Measurements from ENCODE around the gene FMN2.
"Not testable (repeated sequence)": the region's sequence is repeated elsewhere in the genome, so short reads cannot be mapped to it uniquely, and the experiment has no call there.

Gene FMN2

DNA sequence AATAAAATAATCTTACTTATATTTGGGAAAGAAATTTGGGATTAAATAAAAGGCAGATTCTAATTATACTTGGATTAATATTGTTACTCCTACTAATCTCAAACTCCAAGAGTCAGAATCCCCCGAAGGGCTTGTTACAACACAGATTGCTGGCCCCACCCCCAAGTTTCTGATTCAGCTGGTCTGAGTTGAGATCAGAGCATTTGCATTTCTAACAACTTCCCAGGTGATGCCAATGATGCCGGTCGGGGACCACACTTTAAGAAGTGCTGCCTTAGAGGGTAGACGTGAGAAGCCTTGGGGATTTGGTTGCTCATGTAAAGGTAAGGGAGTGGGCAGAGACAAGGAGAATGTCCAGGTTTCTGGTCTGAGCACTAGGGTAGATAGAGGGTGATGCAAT, 47.2 kb downstream of the FMN2 start:
- DNase-seq (ENCODE audit: low read depth): no peak

DNA sequence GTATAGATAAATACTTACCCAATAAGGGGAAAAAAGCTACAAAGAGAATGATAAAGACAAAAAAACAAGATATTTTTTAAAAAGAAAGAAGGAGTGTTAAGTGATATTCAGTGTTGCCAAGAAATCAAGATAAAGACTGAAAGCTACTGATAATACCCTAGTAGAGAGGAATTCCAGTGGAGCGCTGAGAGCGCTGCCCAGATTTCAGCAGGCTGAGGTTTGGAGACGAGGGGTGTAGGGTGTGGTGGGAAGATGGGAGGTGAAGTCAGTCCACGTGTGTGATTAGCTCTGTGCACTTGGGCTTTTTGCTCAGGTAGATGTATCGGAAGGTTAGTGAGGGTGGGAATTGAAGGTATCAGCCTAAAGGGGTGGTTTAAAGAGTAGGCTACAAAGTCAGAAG, 47.8 kb downstream of the FMN2 start:
- DNase-seq (ENCODE audit: low read depth): no peak

DNA sequence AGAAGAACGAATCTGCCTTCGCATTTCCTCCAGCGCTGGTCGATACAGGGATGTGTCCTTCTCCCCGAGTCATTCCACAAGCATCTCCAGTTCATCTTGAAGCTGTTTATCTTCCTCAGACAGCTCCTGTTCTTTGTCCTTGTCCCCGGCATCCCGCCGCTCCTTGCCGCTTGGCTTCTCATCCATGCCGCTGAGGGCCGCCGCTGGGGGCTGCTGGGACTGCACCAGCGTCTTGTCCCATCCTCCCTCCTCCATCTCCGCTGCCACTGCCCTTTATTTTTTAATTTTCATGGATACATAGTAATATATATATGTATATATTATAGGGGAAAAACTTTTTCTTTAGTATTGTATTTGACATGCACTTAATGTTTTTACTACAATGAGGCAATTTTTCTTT, 53.4 kb downstream of the FMN2 start:
- no peak for DNase-seq (ENCODE audit: low read depth)

- no peak for DNase-seq (ENCODE audit: low read depth)
Measured at GRCh38 chr1:240148333-240148732, 56.6 kb downstream of the FMN2 start.

GRCh38 chr1:240149484-240150094, 57.9 kb downstream of the FMN2 start:
- no peak for DNase-seq (ENCODE audit: low read depth)

- no peak for DNase-seq (ENCODE audit: low read depth)
Measured at GRCh38 chr1:240151136-240151735, 59.6 kb downstream of the FMN2 start.

GRCh38 chr1:240152611-240153297, 61.1 kb downstream of the FMN2 start:
- DNase-seq (ENCODE audit: low read depth): no peak

- no peak for DNase-seq (ENCODE audit: low read depth)
Measured at GRCh38 chr1:240155605-240156004, 63.9 kb downstream of the FMN2 start.

DNA sequence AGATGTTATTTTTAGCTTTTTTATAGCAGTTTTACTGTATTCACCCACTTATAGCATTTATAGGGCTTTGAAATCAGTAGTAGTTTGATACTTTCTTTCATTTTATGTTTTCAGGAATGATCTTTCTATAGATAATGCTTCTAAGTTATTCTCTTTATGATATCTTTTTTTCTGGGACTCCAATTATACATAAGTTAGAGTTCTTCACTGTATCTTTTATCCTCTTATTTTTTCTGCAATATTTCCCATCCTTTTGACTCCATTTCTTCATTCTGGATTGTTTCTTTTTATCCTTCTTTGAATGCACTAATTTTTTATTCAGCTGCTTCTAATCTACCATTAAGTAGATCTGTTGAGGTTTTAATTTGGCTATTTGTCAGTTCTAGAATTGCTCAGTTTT, 73.1 kb downstream of the FMN2 start:
- no peak for DNase-seq (ENCODE audit: low read depth)

DNA sequence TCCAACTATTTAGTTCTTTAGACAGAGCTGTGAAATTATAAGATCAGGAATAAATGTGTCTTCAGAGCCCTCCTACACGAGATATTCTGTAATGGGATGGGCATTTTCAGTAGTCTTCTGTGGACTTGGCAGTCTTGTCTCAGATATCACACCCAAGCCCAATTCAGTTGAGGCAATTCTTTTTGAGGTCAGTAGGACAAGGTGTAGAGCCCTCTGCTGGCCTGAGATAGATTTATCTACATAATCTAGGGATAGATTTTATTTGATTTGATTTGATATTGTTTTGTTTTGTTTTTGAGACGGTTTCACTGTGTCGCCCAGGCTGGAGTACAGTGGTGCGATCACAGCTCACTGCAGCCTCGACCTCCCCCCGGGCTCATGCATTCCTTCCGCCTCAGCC, 77.5 kb downstream of the FMN2 start:
- DNase-seq (ENCODE audit: low read depth): peak; percentile 17

DNA sequence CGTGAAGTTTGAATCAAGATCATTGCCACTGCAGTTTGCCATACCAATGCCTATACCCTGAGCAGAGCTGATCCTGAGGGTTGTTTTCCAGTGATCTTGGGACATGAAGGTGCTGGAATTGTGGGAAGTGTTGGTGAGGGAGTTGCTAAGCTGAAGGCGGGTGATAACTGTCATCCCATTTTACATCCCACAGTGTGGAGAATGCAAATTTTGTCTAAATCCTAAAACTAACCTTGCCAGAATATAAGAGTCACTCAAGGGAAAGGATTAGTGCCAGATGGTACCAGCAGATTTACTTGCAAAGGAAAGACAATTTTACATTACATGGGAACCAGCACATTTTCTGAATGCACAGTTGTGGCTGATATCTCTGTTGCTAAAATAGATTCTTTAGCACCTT, 78.6 kb downstream of the FMN2 start:
- no peak for DNase-seq (ENCODE audit: low read depth)

- no peak for DNase-seq (ENCODE audit: low read depth)
Measured at GRCh38 chr1:240170806-240171205, 79.1 kb downstream of the FMN2 start.

GRCh38 chr1:240171907-240172306, 80.2 kb downstream of the FMN2 start:
- DNase-seq (ENCODE audit: low read depth): no peak

GRCh38 chr1:240173836-240174235, 82.2 kb downstream of the FMN2 start:
- no peak for DNase-seq (ENCODE audit: low read depth)

DNA sequence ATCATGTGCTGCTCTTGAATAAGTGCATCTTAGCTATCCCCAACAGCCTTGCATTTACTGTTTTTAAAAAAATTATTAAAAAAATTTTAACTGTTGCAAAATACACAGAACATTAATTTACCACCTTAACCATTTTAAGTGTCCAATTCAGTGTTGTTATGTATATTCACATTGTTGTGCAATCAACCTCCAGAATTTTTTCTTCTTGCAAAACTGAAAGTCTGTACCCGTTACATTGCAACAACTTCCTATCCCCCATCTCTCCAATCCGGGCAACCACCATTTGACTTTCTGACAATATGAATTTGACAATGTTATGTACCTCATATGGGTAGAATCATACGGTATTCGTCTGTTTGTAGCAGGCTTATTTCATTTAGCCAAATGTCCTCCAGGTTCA, 83.1 kb downstream of the FMN2 start:
- no peak for DNase-seq (ENCODE audit: low read depth)

DNA sequence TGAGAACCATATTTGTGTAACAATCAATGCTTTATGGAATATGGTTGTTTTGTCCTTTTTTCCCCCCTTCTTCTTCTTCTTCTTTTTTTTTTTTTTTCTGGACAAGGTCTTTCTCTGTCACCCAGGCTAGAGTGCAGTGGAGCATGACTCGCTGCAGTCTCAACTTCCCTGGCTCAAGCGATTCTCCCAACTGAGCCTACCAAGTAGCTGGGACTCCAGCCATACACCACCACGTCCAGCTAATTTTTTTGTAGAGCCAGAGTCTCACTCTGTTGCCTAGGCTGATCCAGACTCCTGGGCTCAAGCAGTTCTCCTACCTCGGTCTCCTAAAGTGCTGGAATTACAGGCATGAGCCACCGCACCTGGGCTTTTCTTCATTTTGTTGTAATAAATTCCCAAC, 86.7 kb downstream of the FMN2 start:
- no peak for DNase-seq (ENCODE audit: low read depth)

DNA sequence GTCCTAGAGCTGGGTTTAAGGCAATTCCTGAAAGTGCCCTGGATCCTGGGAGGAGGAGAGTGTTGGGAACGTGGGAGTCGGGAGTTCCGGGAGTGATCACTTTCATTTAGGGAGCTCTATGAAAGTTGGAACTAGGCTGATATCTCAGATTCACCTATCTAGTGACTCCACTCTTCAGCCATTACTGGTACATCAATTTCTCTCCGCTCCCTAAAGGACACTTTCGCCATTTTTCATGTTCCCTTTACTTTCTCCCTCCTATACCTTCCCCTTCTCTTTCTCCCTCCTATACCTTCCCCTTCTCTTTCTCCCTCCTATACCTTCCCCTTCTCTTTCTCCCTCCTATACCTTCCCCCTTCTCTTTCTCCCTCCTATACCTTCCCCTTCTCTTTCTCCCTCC, 93.0 kb downstream of the FMN2 start:
- DNase-seq (ENCODE audit: low read depth): not testable (repeated sequence)

DNA sequence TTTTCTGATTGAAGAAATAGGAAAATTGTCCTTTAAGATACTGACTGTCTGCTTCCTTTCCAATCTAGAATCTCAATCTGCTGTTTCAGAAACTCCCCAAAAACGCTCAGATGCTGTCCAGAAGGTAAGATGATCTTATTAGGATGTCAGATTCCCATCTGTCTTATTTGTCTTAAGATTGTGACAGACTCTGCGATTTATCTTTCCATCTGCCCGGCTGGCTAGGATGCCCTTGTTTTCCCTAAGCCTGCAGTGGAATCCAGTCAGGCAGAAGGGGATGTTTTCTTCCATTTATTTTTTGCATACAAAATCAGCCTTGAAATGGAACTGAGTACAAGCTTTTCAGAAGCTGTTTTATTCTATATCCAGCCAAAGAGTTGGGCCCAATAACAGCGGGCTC, 96.5 kb downstream of the FMN2 start:
- DNase-seq (ENCODE audit: low read depth): no peak

DNA sequence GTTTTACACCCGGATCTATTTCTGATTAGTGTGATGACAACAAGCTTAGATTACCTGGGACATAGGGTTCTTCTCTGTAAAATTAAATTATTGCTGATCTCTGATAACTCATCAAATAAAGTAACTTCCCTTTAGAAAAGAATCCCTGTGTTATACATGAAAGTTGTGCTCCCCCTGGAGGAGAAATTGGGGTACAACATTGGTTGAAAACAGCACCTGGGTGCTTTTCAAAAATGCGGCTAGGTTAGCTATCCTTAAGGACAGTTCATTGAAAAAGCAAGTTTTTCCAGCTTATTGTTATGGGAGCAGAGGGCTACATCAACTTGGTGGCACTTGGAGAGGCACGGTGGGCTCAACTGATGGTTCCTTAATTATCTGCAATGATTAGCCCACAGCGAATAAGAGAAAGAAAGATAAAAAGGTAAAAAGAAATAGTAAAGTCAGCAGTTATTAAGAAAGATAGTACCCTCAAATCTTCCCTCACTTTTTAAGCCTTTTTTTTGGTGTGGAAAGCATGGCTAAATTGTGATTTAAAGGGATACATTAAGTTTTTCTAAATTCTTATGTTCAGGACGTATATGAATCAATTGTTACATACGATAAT, 97.8 kb downstream of the FMN2 start:
- DNase-seq (ENCODE audit: low read depth): no peak

GRCh38 chr1:240190881-240191401, 99.3 kb downstream of the FMN2 start:
- DNase-seq (ENCODE audit: low read depth): peak; percentile 96

DNA sequence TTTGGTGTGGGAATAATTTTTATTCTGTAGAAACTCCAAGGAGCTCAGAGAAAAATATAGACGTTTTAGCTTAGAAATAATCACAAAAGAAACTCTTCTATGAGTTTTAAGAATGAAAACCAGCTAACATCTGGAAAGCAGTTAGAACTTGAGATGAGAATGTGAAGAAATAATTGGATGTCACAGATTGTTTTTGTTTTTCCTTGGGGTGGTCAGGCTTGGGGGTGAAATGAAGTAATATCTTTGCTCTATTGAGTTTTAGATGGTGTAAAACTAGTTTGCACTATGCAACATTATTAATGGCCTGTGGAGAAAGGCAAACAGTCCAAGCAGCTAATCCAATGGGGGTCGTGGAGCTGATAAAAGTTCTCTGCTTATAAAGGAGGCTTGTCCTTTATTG, 101.2 kb downstream of the FMN2 start:
- no peak for DNase-seq (ENCODE audit: low read depth)

- no peak for DNase-seq (ENCODE audit: low read depth)
Measured at GRCh38 chr1:240193679-240194078, 102.0 kb downstream of the FMN2 start.

DNA sequence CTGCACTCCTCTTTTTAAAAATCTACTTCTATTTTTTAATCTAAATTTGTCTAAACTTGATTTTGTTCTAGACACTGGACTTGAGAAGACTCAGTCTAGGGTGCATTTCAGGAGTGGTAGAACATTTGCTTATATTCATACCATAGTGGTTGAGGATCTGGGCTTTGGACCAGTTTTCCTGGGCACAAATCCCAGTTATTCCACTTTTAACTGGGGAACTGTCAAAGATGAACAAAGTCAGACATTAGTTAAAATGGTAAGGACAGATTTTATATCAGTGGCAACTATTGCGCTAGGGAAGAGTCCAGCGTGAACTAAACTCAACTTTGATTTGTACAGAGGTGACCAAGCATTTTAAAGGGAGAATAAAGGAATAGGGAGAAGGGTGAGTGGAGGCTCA, 102.4 kb downstream of the FMN2 start:
- DNase-seq (ENCODE audit: low read depth): no peak
